GM12874 (cell line): ENCODE results near the gene TM7SF3.

Source experiments
- CTCF ChIP-seq: IDR thresholded peaks from 2 replicates; pipeline ENCODE4 v1.5.1; 2011; ENCODE audit warnings: low read depth, mild to moderate bottlenecking, control low read depth, low read length, moderate library complexity; ENCODE audit not compliant: insufficient read depth

Gene TM7SF3

GRCh38 chr12:26940516-26941214 is 73.5 kb downstream of the TM7SF3 start:
- TF ChIP-seq CTCF: no peak

- TF ChIP-seq CTCF: no peak
Measured at GRCh38 chr12:26939953-26940352, 74.2 kb downstream of the TM7SF3 start.

GRCh38 chr12:26939192-26939832 is 74.9 kb downstream of the TM7SF3 start:
- TF ChIP-seq CTCF: no peak

DNA sequence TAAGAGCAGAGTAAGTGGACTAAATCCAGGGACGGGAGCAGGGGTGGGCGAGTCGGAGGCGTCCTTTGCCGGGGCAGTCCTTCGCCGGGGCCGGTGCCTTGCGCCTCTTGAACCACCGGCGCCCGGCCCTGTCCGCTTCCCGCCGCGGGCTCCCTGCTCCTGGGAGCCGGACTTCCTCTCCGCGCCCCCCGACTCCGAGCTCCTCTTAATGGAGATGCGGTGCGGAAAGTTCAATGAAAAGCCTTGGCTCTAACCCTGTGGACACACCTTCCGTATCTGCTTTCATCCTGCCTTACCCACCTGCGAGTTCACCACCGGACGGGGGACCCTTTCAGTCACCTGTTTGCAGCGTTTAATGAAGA is 75.5 kb downstream of the TM7SF3 start:
- TF ChIP-seq CTCF: no peak

- no peak for TF ChIP-seq CTCF
Measured at GRCh38 chr12:26937863-26938700, 76.1 kb downstream of the TM7SF3 start, which contains the start of the genes FGFR1OP2 and INTS13. Gene FGFR1OP2, plus strand, starts transcription at chr12:26938470. Its CDS starts 15,689 bp downstream, at chr12:26954159. Gene INTS13, minus strand, starts transcription at chr12:26937981. Its CDS starts 1,178 bp downstream, at chr12:26936803.

GRCh38 chr12:26937443-26937862 is 76.7 kb downstream of the TM7SF3 start:
- no peak for TF ChIP-seq CTCF

GRCh38 chr12:26936559-26937442 is 77.4 kb downstream of the TM7SF3 start:
- no peak for TF ChIP-seq CTCF
